Measurements from ENCODE around the gene CNEP1R1. TPM values are rescaled to one million over a fixed set of nuclear protein-coding genes. Genes with fewer than 3 reads are reported as not detected.

CNEP1R1 gene
- total RNA-seq, 1 experiment from 2014 or later: 10.5 TPM

DNA sequence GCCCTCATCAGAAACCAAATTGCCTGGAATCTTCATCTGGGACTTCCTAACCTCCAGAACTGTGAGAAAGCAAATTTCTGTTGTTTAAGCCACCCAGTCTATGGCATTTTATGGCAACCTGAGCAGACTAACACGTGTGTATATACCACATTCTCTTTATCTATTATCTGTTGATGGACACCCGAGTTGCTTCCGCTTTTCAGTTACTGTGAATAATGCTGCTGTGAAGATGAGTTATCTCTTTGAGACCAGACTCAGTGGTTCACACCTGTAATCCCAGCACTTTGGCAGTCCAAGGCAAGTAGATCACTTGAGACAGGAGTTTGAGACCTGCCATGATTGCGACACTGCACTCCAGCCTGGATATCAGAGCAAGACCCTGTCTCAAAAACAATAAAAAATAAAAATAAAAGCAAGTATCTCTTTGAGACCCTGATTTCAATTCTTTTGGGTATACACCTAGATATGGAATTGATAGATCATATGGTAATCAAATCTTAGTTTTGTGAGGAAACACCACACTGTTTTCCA lies 27.2 kb upstream of the CNEP1R1 start:
- DNase-seq (no peak), ATAC-seq (no peak)
- POLR2A ChIA-PET (ENCODE audit: unreplicated experiment): no interaction called here

DNA sequence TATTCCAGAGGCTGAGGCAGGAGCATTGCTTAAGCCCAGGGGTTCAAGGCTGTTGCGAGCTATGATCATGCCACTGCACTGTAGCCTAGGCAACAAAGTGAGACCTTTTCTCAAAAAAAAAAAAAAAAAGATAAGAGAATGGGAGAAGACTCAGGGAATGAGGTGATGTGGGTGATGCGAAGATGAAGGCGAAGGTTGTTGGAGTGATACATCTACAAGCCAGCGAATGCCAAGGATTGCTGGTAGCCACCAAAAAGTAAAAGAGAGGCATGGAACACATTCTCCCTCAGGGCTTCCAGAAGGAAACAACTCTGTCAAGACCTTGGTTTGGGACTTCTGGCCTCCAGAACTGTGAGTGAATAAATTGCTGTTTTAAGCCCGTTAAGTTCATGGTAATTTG lies 26.0 kb upstream of the CNEP1R1 start:
- no TSS peak for BruUV-seq (replicated peaks)
- DNase-seq (no peak), ATAC-seq (no peak)
- H3K27ac ChIP-seq (ENCODE audit: low read length): no peak overlapping the region
- CTCF ChIA-PET: no interaction called here
- no peak overlapping the region for H3K9ac ChIP-seq (ENCODE audit: low read length)
- H3K79me2 ChIP-seq (ENCODE audit: low read length): no peaks in the 10 kb centered on the region
- H3K9me3 ChIP-seq (ENCODE audit: low read length): no peaks in the 10 kb centered on the region
- H3K27me3 ChIP-seq (ENCODE audit: low read length): peaks cover 14% of the 10 kb centered on the region
- H3F3A ChIP-seq (ENCODE audit: low read length, unreplicated experiment): no peaks in the 10 kb centered on the region
- H3K36me3 ChIP-seq (ENCODE audit: low read depth, low read length): no peaks in the 10 kb centered on the region
- H3K9me2 ChIP-seq (replicated peaks; ENCODE audit: low read length): no peaks in the 10 kb centered on the region
- no peak overlapping the region for H3K4me3 ChIP-seq (ENCODE audit: low read length)
- intact Hi-C loops (cut with micrococcal nuclease): no loop called here
- TF ChIP-seq, protein P1, sequence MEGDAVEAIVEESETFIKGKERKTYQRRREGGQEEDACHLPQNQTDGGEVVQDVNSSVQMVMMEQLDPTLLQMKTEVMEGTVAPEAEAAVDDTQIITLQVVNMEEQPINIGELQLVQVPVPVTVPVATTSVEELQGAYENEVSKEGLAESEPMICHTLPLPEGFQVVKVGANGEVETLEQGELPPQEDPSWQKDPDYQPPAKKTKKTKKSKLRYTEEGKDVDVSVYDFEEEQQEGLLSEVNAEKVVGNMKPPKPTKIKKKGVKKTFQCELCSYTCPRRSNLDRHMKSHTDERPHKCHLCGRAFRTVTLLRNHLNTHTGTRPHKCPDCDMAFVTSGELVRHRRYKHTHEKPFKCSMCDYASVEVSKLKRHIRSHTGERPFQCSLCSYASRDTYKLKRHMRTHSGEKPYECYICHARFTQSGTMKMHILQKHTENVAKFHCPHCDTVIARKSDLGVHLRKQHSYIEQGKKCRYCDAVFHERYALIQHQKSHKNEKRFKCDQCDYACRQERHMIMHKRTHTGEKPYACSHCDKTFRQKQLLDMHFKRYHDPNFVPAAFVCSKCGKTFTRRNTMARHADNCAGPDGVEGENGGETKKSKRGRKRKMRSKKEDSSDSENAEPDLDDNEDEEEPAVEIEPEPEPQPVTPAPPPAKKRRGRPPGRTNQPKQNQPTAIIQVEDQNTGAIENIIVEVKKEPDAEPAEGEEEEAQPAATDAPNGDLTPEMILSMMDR (conservative IDR thresholded peaks at IDR 0.05; ENCODE audit: low read depth, low read length): no peak
- TF ChIP-seq EZH2 (IDR thresholded peaks at IDR 0.05; ENCODE audit: low read length, unreplicated experiment): no peak
- TF ChIP-seq EZH2phosphoT487 (IDR thresholded peaks at IDR 0.05; ENCODE audit: borderline replicate concordance, low read length): no peak
- H3K4me2 ChIP-seq (ENCODE audit: low read length): no peak overlapping the region
- H2AFZ ChIP-seq (ENCODE audit: low read length): no peak overlapping the region
- POLR2A ChIA-PET (ENCODE audit: unreplicated experiment): no interaction called here
- H4K20me1 ChIP-seq (ENCODE audit: low read length): no peaks in the 10 kb centered on the region
- H3K4me1 ChIP-seq (ENCODE audit: insufficient read depth, low read length): no peaks in the 10 kb centered on the region

More for the DNA sequence above, 27.2 kb upstream of the CNEP1R1 start:
- H3K4me3 ChIP-seq (ENCODE audit: low read length): no peak overlapping the region
- no TSS peak for BruUV-seq (replicated peaks)
- no peaks in the 10 kb centered on the region for H3K79me2 ChIP-seq (ENCODE audit: low read length)
- H3K9ac ChIP-seq (ENCODE audit: low read length): no peak overlapping the region
- no peaks in the 10 kb centered on the region for H3K9me3 ChIP-seq (ENCODE audit: low read length)
- H3K36me3 ChIP-seq (ENCODE audit: low read depth, low read length): no peaks in the 10 kb centered on the region
- no peak overlapping the region for H3K27ac ChIP-seq (ENCODE audit: low read length)
- intact Hi-C loops (cut with micrococcal nuclease): no loop called here
- H3K9me2 ChIP-seq (replicated peaks; ENCODE audit: low read length): no peaks in the 10 kb centered on the region
- H2AFZ ChIP-seq (ENCODE audit: low read length): no peak overlapping the region
- no peak overlapping the region for H3K4me2 ChIP-seq (ENCODE audit: low read length)
- no peaks in the 10 kb centered on the region for H3K4me1 ChIP-seq (ENCODE audit: insufficient read depth, low read length)
- peaks cover 14% of the 10 kb centered on the region for H3K27me3 ChIP-seq (ENCODE audit: low read length)
- H4K20me1 ChIP-seq (ENCODE audit: low read length): no peaks in the 10 kb centered on the region
- H3F3A ChIP-seq (ENCODE audit: low read length, unreplicated experiment): no peaks in the 10 kb centered on the region
- CTCF ChIA-PET: no interaction called here
- TF ChIP-seq EZH2phosphoT487 (IDR thresholded peaks at IDR 0.05; ENCODE audit: borderline replicate concordance, low read length) (no peak), EZH2 (IDR thresholded peaks at IDR 0.05; ENCODE audit: low read length, unreplicated experiment) (no peak)
- TF ChIP-seq, protein P1 (conservative IDR thresholded peaks at IDR 0.05; ENCODE audit: low read depth, low read length): no peak

DNA sequence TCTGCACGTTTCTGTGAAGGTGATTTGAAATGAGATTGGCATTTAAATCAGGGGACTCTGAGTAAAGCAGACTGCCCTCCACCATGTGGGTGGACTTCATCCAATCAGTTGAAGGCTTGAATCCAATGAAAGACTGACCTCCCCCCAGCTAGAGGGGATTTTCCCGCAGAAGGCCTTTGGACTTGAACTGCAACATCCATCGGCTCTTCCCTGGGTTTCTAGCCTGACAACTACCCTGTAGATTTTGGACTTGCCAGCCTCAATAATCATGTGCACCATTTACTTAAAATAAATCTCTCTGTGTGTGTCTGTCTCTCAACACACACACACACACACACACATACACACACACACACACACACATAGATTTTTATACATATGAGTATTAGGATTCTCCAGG lies 23.9 kb upstream of the CNEP1R1 start:
- H3K4me1 ChIP-seq (ENCODE audit: insufficient read depth, low read length): no peaks in the 10 kb centered on the region
- TF ChIP-seq, protein P1 (conservative IDR thresholded peaks at IDR 0.05; ENCODE audit: low read depth, low read length): no peak
- TF ChIP-seq EZH2phosphoT487 (IDR thresholded peaks at IDR 0.05; ENCODE audit: borderline replicate concordance, low read length) (no peak), EZH2 (IDR thresholded peaks at IDR 0.05; ENCODE audit: low read length, unreplicated experiment) (no peak)
- intact Hi-C loops (cut with micrococcal nuclease): no loop called here

More for the DNA sequence above, 23.9 kb upstream of the CNEP1R1 start:
- no peaks in the 10 kb centered on the region for H3K36me3 ChIP-seq (ENCODE audit: low read depth, low read length)
- ChIA-PET CTCF (no interaction called here), POLR2A (ENCODE audit: unreplicated experiment) (no interaction called here)
- no peaks in the 10 kb centered on the region for H4K20me1 ChIP-seq (ENCODE audit: low read length)
- H3K9ac ChIP-seq (ENCODE audit: low read length): no peak overlapping the region
- no peaks in the 10 kb centered on the region for H3F3A ChIP-seq (ENCODE audit: low read length, unreplicated experiment)
- H2AFZ ChIP-seq (ENCODE audit: low read length): no peak overlapping the region
- no peaks in the 10 kb centered on the region for H3K79me2 ChIP-seq (ENCODE audit: low read length)
- ATAC-seq (no peak), DNase-seq (no peak)
- H3K27ac ChIP-seq (ENCODE audit: low read length): no peak overlapping the region
- H3K27me3 ChIP-seq (ENCODE audit: low read length): peaks cover 14% of the 10 kb centered on the region
- H3K9me2 ChIP-seq (replicated peaks; ENCODE audit: low read length): no peaks in the 10 kb centered on the region
- H3K4me3 ChIP-seq (ENCODE audit: low read length): no peak overlapping the region
- no peak overlapping the region for H3K4me2 ChIP-seq (ENCODE audit: low read length)
- no peaks in the 10 kb centered on the region for H3K9me3 ChIP-seq (ENCODE audit: low read length)
- BruUV-seq (replicated peaks): no TSS peak
